ENCODE data around the gene CDH18.

GRCh38 chr5:20034717-20035116 is 46.7 kb upstream of the CDH18 start:
- no peak for TF ChIP-seq CTCF (IDR thresholded peaks at IDR 0.05)
- TF ChIP-seq POLR2A (IDR thresholded peaks at IDR 0.05): no peak

All from body of pancreas (tissue), 4 donors.